ENCODE measurements around the gene SOD3.

- no peak for TF ChIP-seq SNRNP70 (optimal IDR thresholded peaks at IDR 0.05; ENCODE audit: low read depth, low read length)
- TF ChIP-seq ZNF324 (CRISPR knock-in tag; IDR thresholded peaks at IDR 0.05) = no peak
Observed at GRCh38 chr4:24799544-24800324, 4.4 kb downstream of the SOD3 start.

All from K562 (cell line).